BJ (cell line): ENCODE data around the gene CC2D2A. TPM values are rescaled to one million over a fixed set of nuclear protein-coding genes. Genes with fewer than 3 reads are reported as not detected.

Source experiments
- CTCF ChIA-PET: fragments of 350-600 bp; formaldehyde crosslinking; extraction: SDS; loops from one replicate; lab custom pipeline; 2021; ENCODE audit warnings: antibody characterized with exemption, inconsistent platforms; lab: Yijun Ruan, JAX
- POLR2A ChIA-PET: fragments of 300-600 bp; sonication (Branson Sonifier 250); formaldehyde crosslinking; extraction: SDS; loops from one replicate; lab custom pipeline; 2021; ENCODE audit warnings: antibody characterized with exemption; lab: Charles Lee
- DNase-seq: peaks from one replicate; pipeline ENCODE4 v3.0.0-alpha.2; 2011; ENCODE audit warnings: low read depth
- H3K27me3 ChIP-seq: 2 replicates; pipeline ENCODE4 v1.6.0; 2011; ENCODE audit warnings: low read length; ENCODE audit not compliant: control insufficient read depth, insufficient read depth
- H3K36me3 ChIP-seq: 2 replicates; pipeline ENCODE4 v1.5.1; 2011; ENCODE audit warnings: low read length; ENCODE audit not compliant: control insufficient read depth, insufficient read depth
- H3K4me3 ChIP-seq: 2 replicates; pipeline ENCODE4 v1.5.1; 2011; ENCODE audit warnings: low read depth, mild to moderate bottlenecking, control low read depth, low read length
- polyA plus RNA-seq: library from polyadenylated mRNA; depleted of rRNA; stranded (reverse); fragments of >200 nt; gene quantifications from 2 replicates; pipeline ENCODE4 v1.2.3, GENCODE V29; 2011
- TF ChIP-seq, protein P1 (sequence below): IDR thresholded peaks from 2 replicates; pipeline ENCODE4 v1.5.1; 2011; ENCODE audit warnings: low read depth, mild to moderate bottlenecking, control low read depth, inconsistent platforms, low read length, moderate library complexity; ENCODE audit not compliant: insufficient read depth

CC2D2A gene
- polyA plus RNA-seq, 1 experiment: 10.0 TPM

DNA sequence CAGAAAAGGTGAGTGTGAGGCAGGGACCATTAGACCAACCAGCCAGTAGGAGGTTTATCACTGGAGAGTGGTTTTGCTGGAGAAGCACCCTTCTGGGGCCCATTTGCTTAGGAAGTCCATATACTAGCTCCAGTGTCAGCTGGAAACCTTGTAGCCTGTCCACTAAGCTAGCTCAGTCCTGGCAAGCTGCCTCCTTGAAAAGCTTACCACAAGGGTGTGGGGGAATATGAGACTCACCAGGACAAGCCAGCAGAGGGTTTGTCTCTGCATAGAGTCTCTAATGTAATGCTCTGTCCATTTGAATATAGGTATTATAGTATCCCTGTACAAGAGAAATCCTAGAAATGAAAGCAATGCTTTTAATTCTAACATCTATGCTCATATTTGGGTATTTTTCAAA, 99.1 kb downstream of the CC2D2A start:
- DNase-seq: no peak
- H3K36me3 ChIP-seq: peaks cover 3% of the 10 kb centered on the region; the same call in 1 of the 2 replicates
- no peaks in the 10 kb centered on the region for H3K27me3 ChIP-seq
- H3K4me3 ChIP-seq: no peak overlapping the region
- ChIA-PET CTCF (no interaction called here), POLR2A (no interaction called here)
- TF ChIP-seq, protein P1, sequence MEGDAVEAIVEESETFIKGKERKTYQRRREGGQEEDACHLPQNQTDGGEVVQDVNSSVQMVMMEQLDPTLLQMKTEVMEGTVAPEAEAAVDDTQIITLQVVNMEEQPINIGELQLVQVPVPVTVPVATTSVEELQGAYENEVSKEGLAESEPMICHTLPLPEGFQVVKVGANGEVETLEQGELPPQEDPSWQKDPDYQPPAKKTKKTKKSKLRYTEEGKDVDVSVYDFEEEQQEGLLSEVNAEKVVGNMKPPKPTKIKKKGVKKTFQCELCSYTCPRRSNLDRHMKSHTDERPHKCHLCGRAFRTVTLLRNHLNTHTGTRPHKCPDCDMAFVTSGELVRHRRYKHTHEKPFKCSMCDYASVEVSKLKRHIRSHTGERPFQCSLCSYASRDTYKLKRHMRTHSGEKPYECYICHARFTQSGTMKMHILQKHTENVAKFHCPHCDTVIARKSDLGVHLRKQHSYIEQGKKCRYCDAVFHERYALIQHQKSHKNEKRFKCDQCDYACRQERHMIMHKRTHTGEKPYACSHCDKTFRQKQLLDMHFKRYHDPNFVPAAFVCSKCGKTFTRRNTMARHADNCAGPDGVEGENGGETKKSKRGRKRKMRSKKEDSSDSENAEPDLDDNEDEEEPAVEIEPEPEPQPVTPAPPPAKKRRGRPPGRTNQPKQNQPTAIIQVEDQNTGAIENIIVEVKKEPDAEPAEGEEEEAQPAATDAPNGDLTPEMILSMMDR: no peak

DNA sequence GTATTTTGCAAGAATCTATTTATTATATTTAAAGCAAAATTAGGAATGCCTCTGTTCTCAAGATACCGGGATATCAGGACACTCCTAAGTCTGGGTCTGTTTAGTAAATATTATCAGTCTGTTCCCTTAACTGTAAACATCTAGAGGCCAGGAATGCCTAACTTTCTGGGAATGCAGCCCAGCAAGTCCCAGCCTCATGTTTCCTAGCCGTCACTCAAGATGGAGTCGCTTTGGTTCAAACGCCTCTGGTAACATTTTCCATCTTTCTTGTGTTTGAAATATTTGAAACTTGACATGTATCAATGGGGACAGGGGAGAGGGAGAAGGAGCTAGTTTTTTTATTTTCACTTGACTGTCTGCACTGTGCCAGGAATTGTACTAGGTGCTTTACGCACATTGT, 100.1 kb downstream of the CC2D2A start:
- DNase-seq: no peak
- TF ChIP-seq, protein P1: no peak
- Histone ChIP-seq H3K36me3 (peaks cover 3% of the 10 kb centered on the region; the same call in 1 of the 2 replicates), H3K4me3 (no peak overlapping the region), H3K27me3 (no peaks in the 10 kb centered on the region)
- POLR2A ChIA-PET: no interaction called here
- CTCF ChIA-PET: interaction anchor here (0.7 kb wide), 1 partner anchor 29 kb away, joined by 5 read pairs; no protein-coding TSS in a partner anchor

DNA sequence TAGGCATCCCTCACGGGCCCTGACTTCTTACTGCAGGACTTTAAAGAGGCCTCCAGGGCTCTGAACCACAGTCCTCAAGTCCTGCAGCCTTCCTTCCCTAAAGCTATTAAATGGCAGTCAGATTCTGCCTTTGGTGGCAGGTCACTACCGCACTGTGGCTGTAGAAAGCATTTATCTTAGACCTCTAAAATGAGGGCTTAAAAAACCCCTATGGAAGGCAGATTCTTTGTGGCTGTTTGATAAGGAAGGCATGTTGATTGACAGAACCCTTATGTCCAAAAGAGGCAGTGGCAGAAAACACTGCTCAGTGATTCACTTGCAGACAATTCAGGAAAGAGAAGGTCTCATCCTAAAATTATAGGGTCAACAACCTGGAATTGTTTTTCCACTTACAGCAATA, 106.3 kb downstream of the CC2D2A start:
- H3K36me3 ChIP-seq: no peaks in the 10 kb centered on the region
- H3K27me3 ChIP-seq: no peaks in the 10 kb centered on the region
- TF ChIP-seq, protein P1: no peak
- no peak for DNase-seq
- POLR2A ChIA-PET: no interaction called here
- no peak overlapping the region for H3K4me3 ChIP-seq
- CTCF ChIA-PET: interaction anchor here (1.0 kb wide), 2 partner anchors 8 to 10 kb away, joined by 4 to 5 read pairs; no protein-coding TSS in a partner anchor

DNA sequence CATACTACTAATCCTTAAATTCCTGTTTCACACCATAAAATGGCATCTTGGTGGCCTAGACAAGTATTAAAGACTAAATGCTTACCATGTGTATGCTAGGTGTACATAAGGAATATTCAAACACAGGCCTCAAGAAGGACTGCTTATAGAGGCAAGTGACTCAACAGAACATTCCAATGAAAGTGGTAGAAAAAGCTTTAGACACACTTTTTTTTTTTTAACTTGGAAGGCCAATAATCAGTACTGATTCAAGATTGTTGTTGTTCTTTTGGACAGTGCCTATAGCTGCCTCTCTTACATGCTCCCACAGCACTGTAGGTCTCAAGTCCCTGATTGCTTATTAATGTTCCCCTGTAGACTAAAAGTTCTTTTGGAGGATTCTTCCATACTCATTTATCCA, 107.8 kb downstream of the CC2D2A start:
- ChIA-PET POLR2A (no interaction called here), CTCF (interaction anchor here (1.2 to 1.4 kb wide), 2 partner anchors 13 to 80 kb away, joined by 3 read pairs; no protein-coding TSS in a partner anchor)
- no peak overlapping the region for H3K4me3 ChIP-seq
- no peaks in the 10 kb centered on the region for H3K36me3 ChIP-seq
- no peaks in the 10 kb centered on the region for H3K27me3 ChIP-seq
- no peak for DNase-seq
- TF ChIP-seq, protein P1: no peak

DNA sequence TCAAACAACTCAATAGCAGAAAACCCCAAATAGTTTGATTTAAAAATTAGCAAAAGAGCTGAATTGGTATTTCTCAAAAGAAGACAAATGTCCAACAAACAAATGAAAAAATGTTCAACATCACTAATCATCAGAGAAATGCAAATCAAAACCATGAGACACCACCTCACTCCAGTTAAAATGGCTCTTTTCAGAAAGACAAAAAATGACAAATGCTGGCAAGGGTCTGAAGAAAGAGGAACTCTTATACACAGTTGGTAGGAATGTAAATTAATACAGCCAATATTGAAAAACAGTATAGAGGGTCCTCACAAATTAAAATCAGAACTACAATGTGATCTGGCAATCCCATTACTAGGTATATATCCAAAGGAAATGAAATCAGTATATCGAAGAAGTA, 115.1 kb downstream of the CC2D2A start:
- H3K36me3 ChIP-seq: no peaks in the 10 kb centered on the region; the same call in none of the 2 replicates
- DNase-seq: no peak
- no peaks in the 10 kb centered on the region for H3K27me3 ChIP-seq
- H3K4me3 ChIP-seq: no peak overlapping the region
- POLR2A ChIA-PET: no interaction called here
- CTCF ChIA-PET: no interaction called here
- TF ChIP-seq, protein P1: no peak
